HEK293T (cell line): ENCODE measurements around the gene P4HA2.

Source experiments
- FOXK2 ChIP-seq: fragments of 450-650 bp; IDR thresholded peaks from 2 replicates; pipeline ENCODE4 v1.6.1; 2016; ENCODE audit warnings: mild to moderate bottlenecking
- FOXM1 ChIP-seq: fragments of 450-650 bp; IDR thresholded peaks from 2 replicates; pipeline ENCODE4 v1.6.1; 2017; ENCODE audit warnings: mild to moderate bottlenecking, borderline replicate concordance
- NFRKB ChIP-seq: fragments of 450-650 bp; IDR thresholded peaks from 2 replicates; pipeline ENCODE4 v1.6.1; 2016; ENCODE audit warnings: mild to moderate bottlenecking, moderate library complexity
- SP1 ChIP-seq: fragments of 450-650 bp; IDR thresholded peaks from 2 replicates; pipeline ENCODE4 v1.6.1; 2017
- TARDBP ChIP-seq: fragments of 450-650 bp; IDR thresholded peaks from 2 replicates; pipeline ENCODE4 v1.6.1; 2016

DNA sequence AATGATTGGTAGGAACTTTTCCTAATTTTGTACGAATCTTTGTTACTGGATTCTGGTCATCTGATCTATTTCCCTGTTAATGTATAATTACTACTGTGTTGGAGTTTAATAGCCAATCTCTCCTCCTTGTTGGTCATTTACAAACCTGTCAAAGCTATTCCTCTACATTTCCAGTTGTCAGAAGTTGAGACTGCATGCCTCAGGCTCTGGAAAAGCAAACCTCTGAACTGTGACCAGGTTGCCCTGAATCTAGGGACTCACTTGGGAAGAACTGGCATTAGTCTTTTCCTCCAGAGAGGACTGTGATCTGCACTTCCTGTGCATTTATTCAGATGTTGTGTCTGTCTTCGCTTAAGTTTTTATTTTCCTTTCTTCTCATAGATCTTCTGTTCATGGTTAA is 46.0 kb upstream of the P4HA2 start:
- TF ChIP-seq FOXM1, result no peak
- TF ChIP-seq SP1, result no peak
- no peak for TF ChIP-seq NFRKB
- no peak for TF ChIP-seq TARDBP
- TF ChIP-seq FOXK2, result no peak
